NCI-H2107 treated with DMSO at 0.1 percent for 48 hours (cell line): ENCODE results near the gene IL1RN.

Experiments used
- DNase-seq: peaks from one replicate; lab custom pipeline; 2025; ENCODE audit not compliant: unreplicated experiment; lab: John Stamatoyannopoulos, UW

Gene IL1RN

DNA sequence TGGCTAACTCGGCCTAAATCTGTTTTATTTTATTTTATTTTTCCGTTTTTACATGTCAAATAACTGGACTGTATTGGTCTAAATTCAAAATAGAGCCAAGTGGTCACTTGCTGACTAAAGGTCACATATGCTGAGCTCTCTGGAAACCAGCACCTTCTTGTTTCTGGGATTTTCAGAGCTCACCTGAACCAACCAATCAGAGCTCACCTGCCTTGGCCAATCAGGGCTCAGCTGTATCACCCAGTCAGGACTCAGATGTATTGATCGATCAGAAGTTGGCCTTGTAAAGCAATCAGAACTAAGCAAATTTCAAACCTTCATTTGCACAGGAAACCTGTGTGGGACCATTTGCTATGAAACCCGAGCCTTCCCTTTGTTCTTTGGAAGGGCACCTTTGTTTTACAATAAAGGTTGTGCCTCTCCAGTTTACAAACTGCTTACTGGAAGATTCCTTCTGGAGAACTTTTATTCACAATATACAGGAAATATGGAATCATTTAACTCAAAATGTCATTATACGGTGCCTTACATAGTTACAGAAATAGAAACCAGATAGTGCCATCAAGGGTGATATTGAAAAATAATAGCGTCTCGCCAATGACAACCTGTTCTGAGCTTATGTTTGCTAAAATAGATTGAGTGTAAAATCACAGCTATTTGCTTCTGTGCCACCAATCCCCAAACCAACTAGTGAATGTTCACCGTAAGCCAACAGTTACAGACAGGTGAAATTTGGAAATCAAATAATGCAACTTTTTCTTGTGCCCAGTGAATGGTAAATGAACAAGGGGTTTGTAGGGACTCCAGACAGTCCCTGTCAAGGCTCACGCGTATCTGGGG is 29.1 kb downstream of the IL1RN start:
- DNase-seq = no peak

DNA sequence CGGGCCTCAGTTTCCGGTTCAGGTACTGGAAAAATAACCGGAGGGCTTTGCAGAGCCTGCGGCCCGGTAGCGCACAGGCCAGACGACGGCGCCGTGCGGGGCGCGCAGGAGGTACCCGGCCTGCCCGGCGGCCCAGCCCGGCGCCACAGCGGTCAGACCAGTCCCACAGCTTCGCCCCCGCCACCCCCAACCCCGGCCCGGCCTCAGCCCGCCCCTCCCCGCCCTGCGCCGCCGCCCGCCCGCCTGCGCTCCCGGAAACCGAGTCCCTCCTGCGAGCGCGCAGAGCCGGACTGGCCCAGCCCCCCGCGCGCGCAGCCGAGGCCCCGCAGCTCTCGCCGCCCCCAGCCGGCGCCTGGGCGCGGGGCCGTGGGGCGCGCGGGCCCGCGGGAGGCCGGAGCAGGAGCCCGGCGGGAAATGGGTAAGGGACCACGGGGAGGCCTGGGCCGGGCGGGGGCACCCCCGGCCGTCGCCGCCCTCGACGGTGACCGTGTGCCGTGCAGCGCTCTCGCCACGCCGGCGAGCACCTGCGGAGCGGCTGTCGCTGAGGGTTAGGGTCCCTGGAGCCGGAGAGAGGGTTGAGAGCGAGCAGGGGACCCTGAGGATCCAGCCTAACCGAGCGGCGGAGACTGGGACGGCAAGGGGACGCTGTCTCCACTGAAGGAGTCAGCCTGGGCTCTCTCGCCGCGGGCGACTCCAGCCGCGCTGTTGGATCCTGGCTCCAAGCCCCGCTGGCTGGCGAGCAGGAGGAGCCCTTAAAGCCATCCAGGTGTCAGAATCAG is 29.9 kb downstream of the IL1RN start:
- no peak for DNase-seq

DNA sequence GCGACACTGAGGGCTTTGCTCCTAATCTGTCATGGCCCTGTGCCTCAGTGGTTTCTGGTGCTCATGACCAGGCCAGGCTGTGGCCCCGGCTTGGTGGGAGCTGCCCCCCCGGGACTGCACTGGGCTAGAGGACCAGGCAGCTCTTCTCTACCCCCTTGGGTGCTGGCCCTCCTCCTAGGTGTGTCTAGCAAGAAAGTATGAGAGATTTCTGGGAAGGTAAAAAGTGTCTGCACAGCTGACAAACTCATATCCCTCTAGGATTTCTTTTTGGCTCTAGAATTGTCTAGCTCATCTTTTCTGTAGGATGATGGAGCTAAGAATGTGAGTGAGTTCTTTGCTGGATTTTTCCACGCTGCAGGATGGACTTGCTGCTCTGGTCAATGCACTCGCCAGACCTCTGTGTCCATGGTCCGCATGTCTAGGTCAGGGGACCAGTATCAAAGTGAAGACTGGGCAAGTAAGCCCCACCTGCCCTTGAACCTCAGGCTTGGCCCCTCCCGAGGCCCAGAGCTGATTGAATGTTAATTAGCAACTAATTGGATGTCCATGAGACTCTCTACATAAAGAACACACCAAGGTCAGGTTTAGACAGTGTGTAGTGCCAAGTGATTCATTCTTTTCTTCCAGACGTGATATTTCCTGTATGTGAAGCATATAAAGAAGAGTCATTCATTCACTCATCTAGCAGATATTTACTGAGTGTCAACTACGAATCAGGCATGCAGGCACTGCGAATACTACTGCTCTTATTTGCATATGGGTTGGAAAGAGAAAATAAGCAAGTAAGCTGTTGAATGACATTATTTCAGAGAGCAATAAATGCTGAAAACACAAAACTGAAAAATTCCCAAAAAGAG is 30.7 kb downstream of the IL1RN start:
- DNase-seq = no peak

DNA sequence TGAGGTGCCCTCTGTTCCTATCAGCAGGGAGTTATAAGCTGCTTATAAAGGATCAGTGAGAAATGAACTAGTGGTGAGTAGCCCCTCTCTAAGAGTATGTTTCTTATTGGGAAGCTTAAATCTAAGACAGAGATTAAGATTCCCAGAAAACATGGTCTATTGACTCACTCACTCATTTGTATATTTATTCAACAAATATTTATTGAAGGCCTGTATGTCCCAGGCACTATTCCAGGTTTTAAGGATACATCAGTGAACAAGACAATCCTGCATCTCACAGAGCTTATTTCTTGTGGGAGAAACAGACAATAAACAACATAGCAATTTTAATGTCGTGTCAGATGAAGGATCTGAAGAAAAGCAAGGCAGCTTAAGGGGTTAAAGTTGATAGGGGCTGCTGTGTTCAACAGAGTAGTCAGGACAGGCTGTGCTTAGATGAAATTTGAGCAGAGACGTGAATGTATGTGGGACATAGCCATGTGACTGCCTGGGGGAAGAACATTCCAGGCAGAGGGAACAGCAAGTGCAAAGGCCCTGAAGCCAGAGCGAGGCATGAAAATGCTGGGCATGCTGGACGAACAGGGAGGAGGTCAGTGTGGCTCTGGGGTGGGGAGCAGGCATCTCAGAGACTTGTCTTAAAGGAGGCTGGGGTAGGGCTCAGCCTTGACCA is 31.6 kb downstream of the IL1RN start:
- no peak for DNase-seq

DNA sequence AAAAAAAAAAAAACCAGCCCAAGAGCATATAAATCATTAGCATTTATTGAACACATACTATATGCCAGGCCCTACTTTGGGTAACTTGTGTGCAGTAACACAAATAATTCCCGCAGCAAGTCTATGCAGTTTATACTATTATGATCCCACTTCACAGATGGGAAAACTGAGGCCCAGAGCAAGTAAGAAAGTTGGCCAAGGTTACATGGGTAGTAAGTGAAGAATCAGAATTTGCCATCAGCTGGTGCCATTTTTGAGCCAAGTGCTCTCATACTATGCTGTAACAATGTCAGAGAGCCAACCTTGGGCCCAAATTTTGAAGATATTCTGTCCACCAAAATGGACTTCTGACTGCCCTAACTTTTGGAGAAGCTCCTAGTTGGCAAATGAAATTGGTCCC is 32.9 kb downstream of the IL1RN start:
- no peak for DNase-seq

DNA sequence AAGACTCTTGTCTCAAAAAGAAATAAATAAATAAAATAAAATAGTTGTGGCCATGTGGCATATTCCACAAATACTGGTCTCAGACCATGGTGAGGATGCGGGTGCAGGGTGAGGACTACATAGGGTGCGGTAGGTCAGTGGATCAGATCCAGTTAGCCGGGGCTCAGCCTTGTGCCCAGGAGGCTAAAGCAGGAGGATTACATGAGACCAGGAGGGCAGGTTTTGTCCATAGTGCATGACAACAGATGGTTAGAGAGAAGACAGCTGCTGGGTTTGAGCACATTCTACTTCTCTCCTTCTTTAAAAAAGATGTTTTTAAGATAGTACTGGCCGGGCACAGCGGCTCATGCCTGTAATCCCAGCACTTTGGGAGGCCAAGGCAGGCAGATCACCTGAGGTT is 33.6 kb downstream of the IL1RN start:
- DNase-seq = no peak

DNA sequence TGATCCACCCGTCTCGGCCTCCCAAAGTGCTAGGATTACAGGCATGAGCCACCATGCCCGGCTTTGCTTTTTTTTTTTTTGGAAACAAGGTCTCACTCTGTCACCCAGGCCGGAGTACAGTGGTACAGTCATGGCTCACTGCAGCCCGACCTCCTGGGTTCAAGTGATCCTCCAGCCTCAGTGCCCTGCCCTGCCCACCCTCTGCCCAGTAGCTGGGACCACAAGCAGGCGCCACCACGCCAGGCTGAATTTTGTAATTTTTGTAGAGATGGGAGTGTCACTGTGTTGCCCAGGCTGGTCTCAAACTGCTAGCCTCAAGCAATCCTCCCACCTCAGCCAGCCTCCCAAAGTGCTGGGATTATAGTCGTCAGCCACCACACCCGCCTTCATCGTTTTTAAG is 34.8 kb downstream of the IL1RN start:
- no peak for DNase-seq

DNA sequence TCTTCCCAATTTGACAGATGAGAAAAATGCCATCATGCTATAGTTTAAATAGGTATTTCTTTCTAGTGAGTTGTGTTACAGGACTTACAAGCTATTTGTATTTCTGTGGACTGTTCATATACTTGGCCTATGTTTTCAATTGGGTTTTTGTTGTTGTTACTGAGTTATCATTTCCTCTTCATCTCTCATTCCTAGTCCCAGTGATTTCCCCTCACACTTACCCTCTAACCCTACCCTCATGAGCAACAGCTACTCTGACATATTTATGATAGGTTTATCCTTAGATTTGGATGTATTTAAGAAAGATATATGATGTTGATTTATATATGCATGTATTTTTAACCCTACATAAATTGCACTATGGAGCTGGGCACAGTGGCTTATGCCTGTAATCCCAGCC is 35.5 kb downstream of the IL1RN start:
- DNase-seq = no peak

DNA sequence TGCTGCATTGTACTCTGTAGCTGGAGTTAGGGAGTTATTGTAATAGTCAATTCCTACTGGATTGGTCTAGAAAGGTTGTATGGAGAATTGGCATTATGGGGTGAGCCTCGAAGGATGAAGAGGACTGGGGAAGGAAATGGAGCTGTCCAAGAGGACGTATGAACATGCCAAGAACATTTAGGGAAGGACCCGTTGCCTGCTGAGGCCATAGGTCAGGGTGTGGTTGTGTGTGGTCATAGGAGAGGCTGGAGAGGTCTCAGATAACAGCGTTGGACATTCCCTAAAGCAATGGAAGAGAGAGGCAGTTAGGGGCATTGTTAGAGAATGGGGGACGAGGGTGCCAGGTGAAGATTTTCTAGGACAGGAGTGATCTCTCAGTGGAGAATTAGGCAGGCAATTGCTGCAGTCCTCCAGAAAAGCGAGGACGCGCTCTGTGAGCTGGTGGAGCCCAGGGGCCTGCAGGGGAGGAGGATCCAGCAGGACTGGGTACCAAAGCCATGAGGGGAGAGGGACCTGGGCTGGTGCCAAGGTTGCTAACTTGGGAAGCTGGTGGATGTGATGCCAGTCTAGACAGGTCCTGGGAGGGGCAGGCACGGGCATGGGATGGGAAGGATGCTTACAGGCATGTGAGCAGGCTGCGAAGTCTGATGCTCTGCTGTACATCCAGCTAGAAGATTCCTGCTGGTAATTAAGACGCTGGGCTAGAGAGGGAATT is 37.0 kb downstream of the IL1RN start:
- no peak for DNase-seq

DNA sequence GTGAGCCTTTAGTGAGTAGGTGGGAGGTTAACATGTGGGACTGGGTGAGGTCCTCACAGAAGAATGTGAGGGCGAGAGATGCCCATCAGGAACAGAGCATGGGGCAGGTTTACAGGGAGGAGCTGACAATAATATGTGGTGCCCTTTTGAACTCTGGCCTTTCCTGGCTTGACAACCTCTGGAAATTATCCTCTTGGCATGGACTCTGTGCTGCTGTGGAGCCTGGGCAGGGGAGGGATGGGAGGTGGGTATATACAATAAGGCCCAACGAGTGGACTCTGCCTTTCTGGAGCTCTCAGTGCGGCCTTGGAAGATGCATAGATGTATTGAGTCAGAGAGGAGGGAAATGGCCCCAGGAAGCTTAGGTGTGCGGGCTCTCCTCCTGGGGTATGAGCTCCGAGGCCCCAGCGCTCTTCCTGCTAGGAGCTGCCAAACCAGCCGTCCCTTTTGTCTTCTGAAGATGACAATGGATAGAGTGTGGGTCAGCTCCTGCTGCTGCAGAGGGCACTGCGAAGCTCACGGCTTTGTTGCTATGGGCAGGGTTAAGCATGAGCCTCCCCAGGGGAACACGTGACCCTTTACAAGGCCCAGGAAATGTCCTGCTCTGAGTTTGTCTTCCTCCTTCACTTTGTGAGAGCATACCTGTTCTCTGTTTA is 37.7 kb downstream of the IL1RN start:
- DNase-seq = no peak

DNA sequence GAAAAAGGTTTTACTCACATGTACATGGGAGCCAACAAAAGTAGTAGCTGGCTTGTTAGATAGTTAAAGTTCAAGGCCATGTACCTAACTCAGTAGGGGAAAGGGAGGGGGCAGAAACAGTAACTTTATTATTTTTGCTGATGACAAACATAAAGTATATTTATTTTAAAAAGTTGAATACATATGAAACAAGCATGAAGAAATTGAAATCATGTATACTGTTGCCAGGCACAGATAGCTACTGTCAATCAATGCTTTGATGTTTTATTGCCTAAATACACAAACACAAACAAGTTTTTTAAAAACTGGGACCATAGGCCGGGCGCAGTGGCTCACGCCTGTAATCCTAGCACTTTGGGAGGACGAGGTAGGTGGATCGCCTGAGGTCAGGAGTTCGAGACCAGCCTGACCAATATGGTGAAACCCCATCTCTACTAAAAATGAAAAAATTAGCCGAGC is 38.8 kb downstream of the IL1RN start:
- no peak for DNase-seq

DNA sequence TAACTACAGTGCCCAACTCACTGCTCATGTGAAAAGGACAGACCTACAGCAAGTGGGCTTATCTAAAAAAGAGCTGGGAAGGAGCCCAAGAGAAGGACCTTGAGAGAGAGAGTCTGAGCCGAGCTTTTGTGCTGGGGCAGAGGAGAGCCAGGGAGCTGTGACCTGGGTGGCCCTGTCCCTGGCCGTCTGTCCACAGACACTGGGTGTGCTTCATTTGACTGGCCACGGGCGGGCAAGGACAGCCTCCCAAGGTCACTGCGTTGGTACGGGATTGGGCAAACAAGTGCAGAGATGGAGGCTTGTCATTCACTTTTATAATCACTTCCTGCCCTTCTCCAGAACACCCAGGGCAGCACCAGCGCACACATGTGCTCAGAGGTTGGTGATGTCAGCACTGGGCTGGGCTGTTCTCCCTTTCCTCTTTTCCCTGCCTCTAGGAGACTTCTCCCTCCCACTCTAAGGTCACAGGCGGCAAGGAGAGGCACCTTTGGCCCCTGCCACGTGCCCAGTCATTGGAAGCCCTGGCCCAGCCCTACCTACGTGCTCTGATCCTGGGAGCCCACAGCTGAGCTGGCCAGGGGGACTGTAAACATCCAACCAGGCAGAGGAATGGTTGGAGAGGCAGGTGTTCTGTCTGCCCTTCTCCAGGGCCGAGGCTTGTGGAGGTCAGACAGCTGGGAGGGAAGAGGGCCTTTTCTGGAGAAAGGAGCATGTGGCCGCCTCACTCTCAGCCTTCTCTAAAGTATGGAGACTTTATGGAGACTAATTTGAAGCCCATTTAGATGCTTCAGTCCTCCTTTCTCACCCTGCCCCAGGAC is 39.9 kb downstream of the IL1RN start:
- no peak for DNase-seq

DNA sequence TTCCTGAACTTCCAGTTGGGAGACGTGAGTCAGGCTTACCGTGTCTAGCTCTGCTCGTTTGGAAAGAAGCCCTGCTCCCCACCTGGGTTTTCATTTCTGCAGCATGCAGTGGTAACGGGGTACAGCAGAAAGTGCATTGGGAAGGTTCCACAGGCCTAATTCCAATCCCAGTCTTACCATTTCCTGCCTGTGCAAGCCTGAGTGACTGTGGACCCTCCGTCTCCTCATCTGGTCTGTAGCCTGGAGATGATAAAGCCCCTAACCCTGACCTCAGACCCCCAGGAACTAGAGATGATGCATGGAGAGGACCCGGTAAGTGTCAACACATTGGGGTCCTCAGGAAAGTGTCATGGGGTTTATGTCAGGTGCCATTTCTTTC is 40.6 kb downstream of the IL1RN start:
- DNase-seq = no peak

DNA sequence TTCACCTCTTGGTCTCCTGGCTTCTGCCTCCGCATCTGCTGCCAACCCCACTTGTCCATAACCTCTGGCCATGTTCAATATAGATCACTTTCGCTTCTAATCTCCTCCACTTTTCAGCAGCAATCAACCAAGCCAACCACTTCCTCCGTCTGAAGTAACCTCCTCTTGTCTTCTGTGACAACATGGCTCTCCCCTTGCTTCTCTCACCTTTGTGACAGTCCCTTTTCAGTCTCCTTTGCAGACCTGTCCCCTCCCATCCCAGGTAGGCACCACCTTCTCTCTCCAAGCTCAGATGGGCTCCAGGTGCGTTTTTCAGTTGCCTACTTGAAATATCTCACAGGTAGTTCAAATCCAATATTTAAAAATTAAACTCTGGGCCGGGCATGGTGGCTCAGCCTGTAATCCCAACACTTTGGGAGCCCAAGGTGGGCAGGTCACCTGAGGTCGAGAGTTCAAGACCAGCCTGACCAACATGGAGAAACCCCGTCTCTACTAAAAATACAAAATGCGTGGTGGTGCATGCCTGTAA is 41.7 kb downstream of the IL1RN start:
- no peak for DNase-seq

DNA sequence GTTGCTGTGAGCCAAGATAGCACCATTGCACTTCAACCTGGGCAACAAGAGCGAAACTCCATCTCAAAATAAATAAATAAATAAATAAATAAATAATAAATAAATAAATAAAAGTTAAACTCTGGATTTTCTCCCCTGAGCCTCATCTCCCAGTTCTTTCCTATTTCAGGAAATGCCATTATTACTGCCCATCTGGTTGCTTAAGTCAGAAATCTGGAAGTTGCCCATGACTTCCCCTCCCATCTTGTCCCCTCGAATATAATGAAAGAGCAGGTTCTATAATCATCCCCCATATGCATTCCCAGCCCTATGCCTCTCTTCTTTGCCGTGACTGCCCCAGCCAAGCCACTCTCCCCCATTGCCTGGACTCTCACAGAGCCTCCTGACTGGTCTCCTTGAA is 42.2 kb downstream of the IL1RN start:
- no peak for DNase-seq

DNA sequence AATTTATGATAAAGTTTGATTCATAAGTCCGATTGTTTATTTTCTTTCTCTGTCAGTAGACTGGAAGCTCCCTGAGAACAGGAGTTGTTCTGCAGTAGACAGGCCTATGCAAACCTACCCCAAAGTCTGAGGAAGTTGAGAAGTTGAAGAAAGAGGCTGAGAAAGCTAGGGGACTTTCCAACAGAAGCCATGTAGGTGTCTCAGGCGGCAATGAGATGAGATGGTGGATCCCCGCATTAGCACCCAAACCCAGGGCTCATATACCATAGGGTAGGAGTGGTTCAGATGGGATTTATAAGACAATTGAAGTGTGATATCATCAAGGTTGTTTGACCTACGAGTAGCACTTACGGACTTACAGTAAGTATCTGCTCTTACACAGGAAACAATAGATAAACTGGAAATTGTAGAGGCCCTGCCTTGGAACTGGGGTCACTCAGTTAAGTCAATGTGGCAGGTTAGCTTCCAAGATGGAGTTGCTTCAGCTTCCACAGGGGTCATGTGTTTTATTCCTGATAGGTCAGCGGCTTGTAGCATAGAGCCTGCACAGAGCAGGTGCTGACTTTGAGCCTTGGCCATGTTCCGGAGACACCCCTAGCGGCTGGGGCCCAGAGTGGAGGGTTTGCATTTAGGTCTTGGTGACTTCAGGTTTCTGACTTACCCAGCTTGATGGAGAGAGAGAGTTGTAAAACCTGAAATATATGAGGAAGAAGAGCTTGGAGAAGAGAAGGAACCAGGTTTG is 44.1 kb downstream of the IL1RN start:
- DNase-seq = no peak

DNA sequence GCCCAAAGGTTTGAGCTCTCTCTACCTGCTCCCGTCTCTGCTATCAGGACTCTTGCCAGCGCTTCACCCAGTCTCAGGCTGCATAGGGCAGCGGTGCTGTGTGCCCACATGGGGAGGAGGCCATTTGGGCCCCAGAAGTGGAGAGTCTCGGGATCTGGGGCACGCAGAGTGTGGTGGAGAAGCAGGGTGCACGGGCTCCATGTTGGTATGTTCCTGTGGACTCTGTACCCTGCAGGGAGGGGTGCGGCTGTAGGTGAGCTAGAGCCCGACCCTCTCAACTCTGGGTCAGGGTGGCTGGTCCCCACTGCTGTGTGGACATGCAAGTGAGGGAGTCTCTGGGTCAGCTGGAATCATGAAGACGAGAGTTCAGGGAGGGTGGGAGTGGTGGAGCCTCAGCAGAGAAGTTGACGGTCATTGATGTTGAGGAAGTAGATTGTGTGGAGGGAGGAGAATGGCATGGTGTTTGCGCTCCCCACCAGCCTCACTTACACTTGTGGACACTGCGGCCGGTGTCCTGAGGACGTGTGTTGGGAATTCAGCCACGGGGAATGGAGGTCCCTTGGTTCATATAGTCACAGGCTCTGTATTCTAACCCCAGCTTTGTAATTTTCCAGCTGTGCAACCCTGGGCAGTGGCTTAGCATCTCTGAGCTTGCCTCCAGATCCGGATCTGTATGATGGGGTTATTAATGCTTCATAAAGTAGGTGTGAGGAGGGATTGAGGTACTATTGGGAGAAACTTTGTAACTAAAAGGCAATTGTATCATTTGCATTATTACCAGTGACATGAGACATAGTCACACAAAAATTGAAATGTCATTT is 45.5 kb downstream of the IL1RN start:
- DNase-seq = no peak
